Breast epithelium (tissue), 4 donors: ENCODE data around the gene ACCSL. TPM values are rescaled to one million over a fixed set of nuclear protein-coding genes. Genes with fewer than 3 reads are reported as not detected.

Source experiments
- DNase-seq, 2 donors: peaks; one replicate each; pipeline ENCODE4 v3.0.0-alpha.2; 2019; ENCODE audit warnings: low spot score in 2 of 2
- H3K27ac ChIP-seq, 2 donors: fragments of 200-600 bp; sonication (generic) in 1 of 2; one replicate each; pipeline ENCODE4 v1.5.1; 2016 to 2019; ENCODE audit warnings: mild to moderate bottlenecking in 1 of 2
- H3K27me3 ChIP-seq, 2 donors: fragments of 200-600 bp; sonication (generic) in 1 of 2; one replicate each; pipeline versions ENCODE4 v1.5.1 to v1.6.0; 2017 to 2019; ENCODE audit warnings: control low read depth in 1 of 2, mild to moderate bottlenecking in 1 of 2
- H3K36me3 ChIP-seq: fragments of 200-600 bp; one replicate; pipeline ENCODE4 v1.5.1; 2019
- H3K4me1 ChIP-seq, 2 donors: fragments of 200-600 bp; sonication (generic); one replicate each; pipeline ENCODE4 v1.5.1; 2016 to 2019; ENCODE audit warnings: control low read depth in 1 of 2
- H3K4me3 ChIP-seq, 3 donors: fragments of 200-600 bp; sonication (generic); 1 replicate in 2 of 3; 2 replicates in 1 of 3; pipeline ENCODE4 v1.5.1; 2016 to 2019; ENCODE audit warnings: mild to moderate bottlenecking in 3 of 3, moderate library complexity in 2 of 3
- H3K9me3 ChIP-seq, 2 donors: fragments of 200-600 bp; sonication (generic) in 1 of 2; one replicate each; pipeline ENCODE4 v1.5.1; 2016 to 2019; ENCODE audit warnings: control low read depth in 1 of 2
- CTCF ChIP-seq, 3 donors: fragments of 450-650 bp; IDR thresholded peaks; one replicate each; pipeline ENCODE4 v1.5.1; 2016 to 2017; ENCODE audit warnings: antibody characterized with exemption in 3 of 3, mild to moderate bottlenecking in 3 of 3, moderate library complexity in 3 of 3
- POLR2A ChIP-seq: fragments of 450-650 bp; IDR thresholded peaks from one replicate; pipeline ENCODE4 v1.6.1; 2016; ENCODE audit warnings: antibody characterized with exemption, mild to moderate bottlenecking, moderate library complexity
- POLR2AphosphoS5 ChIP-seq, 3 donors: sonication (generic); formaldehyde crosslinking; IDR thresholded peaks; one replicate each; pipeline ENCODE4 v1.6.1; 2017; ENCODE audit warnings: antibody characterized with exemption in 3 of 3
- intact Hi-C: fragments of 100-400 bp; cut with DNase I; formaldehyde crosslinking; loops from one replicate; pipeline ENCODE4 v1.15.1; 2023; ENCODE audit warnings: low total_unique reads
- total RNA-seq, 3 donors: library from RNA; depleted of rRNA; stranded (reverse); fragments of >200 nt; gene quantifications; one replicate each; pipeline ENCODE4 v1.1.0, GENCODE V29; 2016

ACCSL gene
- total RNA-seq, 3 donors from 2014 or later = not detected

GRCh38 chr11:44095506-44096359 is 48.0 kb downstream of the ACCSL start, which contains the start of gene EXT2:
Gene EXT2, plus strand, starts transcription at chr11:44095678. Its CDS starts 12,035 bp downstream, at chr11:44107713.
- no peaks in the 10 kb centered on the region for H3K4me1 ChIP-seq
- H3K27me3 ChIP-seq = no peaks in the 10 kb centered on the region
- intact Hi-C loops = no loop called here
- H3K9me3 ChIP-seq = no peaks in the 10 kb centered on the region
- H3K27ac ChIP-seq = peak within 1 kb of the TSS; percentile 81 to 85
- TF ChIP-seq POLR2A (no peak), CTCF (IDR thresholded peaks at IDR 0.05) (peak; percentile 55 to 86 (median 79)), POLR2AphosphoS5 (IDR thresholded peaks at IDR 0.05) (peak; percentile 34 to 47 (median 37))
- H3K4me3 ChIP-seq = peak within 1 kb of the TSS; percentile 83 to 90 (median 88)
- no peaks in the 10 kb centered on the region for H3K36me3 ChIP-seq
- peak; percentile 72 to 90 for DNase-seq

- no peaks in the 10 kb centered on the region for H3K36me3 ChIP-seq
- peak overlapping the region; percentile 83 to 90 (median 88) for H3K4me3 ChIP-seq
- DNase-seq = no peak
- no peak for TF ChIP-seq POLR2AphosphoS5 (IDR thresholded peaks at IDR 0.05)
- no peak for TF ChIP-seq CTCF (IDR thresholded peaks at IDR 0.05)
- TF ChIP-seq POLR2A = no peak
- H3K27me3 ChIP-seq = no peaks in the 10 kb centered on the region
- H3K9me3 ChIP-seq = no peaks in the 10 kb centered on the region
- H3K4me1 ChIP-seq = no peaks in the 10 kb centered on the region
- peak overlapping the region in 1 of 2 donors; percentile 81 for H3K27ac ChIP-seq
- intact Hi-C loops = no loop called here
Measured at GRCh38 chr11:44096360-44097185, 48.8 kb downstream of the ACCSL start.

GRCh38 chr11:44097821-44098220 is 50.0 kb downstream of the ACCSL start:
- Histone ChIP-seq H3K4me1 (no peaks in the 10 kb centered on the region), H3K27me3 (no peaks in the 10 kb centered on the region), H3K9me3 (no peaks in the 10 kb centered on the region), H3K4me3 (no peak overlapping the region), H3K36me3 (no peaks in the 10 kb centered on the region), H3K27ac (no peak overlapping the region)
- intact Hi-C loops = no loop called here
- no peak for TF ChIP-seq POLR2AphosphoS5 (IDR thresholded peaks at IDR 0.05)
- no peak for TF ChIP-seq POLR2A
- no peak for TF ChIP-seq CTCF (IDR thresholded peaks at IDR 0.05)
- DNase-seq = no peak

GRCh38 chr11:44101098-44101497 is 53.3 kb downstream of the ACCSL start:
- H3K27ac ChIP-seq = no peak overlapping the region
- no peaks in the 10 kb centered on the region for H3K36me3 ChIP-seq
- no peaks in the 10 kb centered on the region for H3K27me3 ChIP-seq
- intact Hi-C loops = no loop called here
- H3K9me3 ChIP-seq = no peaks in the 10 kb centered on the region
- TF ChIP-seq CTCF (IDR thresholded peaks at IDR 0.05) = no peak
- TF ChIP-seq POLR2AphosphoS5 (IDR thresholded peaks at IDR 0.05) = no peak
- no peak for TF ChIP-seq POLR2A
- no peak for DNase-seq
- H3K4me1 ChIP-seq = no peaks in the 10 kb centered on the region
- H3K4me3 ChIP-seq = no peak overlapping the region
